MM.1S (cell line): ENCODE data around the gene ZNF428.

Source experiments
- DNase-seq: peaks from one replicate; pipeline ENCODE4 v3.0.0-alpha.2; 2015
- H2AFZ ChIP-seq: fragments of 300-600 bp; sonication (generic); 2 replicates; pipeline ENCODE4 v1.6.0; 2016; ENCODE audit warnings: antibody characterized with exemption, low read length
- H3F3A ChIP-seq: fragments of 300-600 bp; sonication (generic); 2 replicates; pipeline ENCODE4 v1.6.1; 2016; ENCODE audit warnings: mild to moderate bottlenecking, antibody characterized with exemption, low read length, moderate library complexity, mixed read lengths; ENCODE audit not compliant: insufficient read depth
- H3K27ac ChIP-seq: fragments of 300-600 bp; sonication (generic); 2 replicates; pipeline ENCODE4 v1.5.1; 2016; ENCODE audit warnings: mild to moderate bottlenecking, low read length
- H3K27me3 ChIP-seq: fragments of 300-600 bp; sonication (generic); replicated peaks from 2 replicates; pipeline ENCODE4 v1.6.0; 2016; ENCODE audit warnings: low read length; ENCODE audit not compliant: insufficient read depth
- H3K36me3 ChIP-seq: fragments of 300-600 bp; sonication (generic); replicated peaks from 2 replicates; pipeline ENCODE4 v1.6.1; 2016; ENCODE audit warnings: mild to moderate bottlenecking, low read length, mixed read lengths; ENCODE audit not compliant: insufficient read depth
- H3K4me1 ChIP-seq: fragments of 300-600 bp; sonication (generic); 2 replicates; pipeline ENCODE4 v1.6.1; 2016; ENCODE audit warnings: low read length, mixed read lengths
- H3K4me2 ChIP-seq: fragments of 300-600 bp; sonication (generic); 2 replicates; pipeline ENCODE4 v1.6.0; 2016; ENCODE audit warnings: low read depth, low read length
- H3K4me3 ChIP-seq: fragments of 300-600 bp; sonication (generic); 2 replicates; pipeline ENCODE4 v1.5.1; 2016; ENCODE audit warnings: low read length, mixed read lengths
- H3K79me2 ChIP-seq: fragments of 300-600 bp; sonication (generic); 2 replicates; pipeline ENCODE4 v1.6.1; 2016; ENCODE audit warnings: mixed run types, low read length, mixed read lengths
- H3K9ac ChIP-seq: fragments of 300-600 bp; sonication (generic); 2 replicates; pipeline ENCODE4 v1.6.1; 2016; ENCODE audit warnings: low read length, mixed read lengths
- H3K9me2 ChIP-seq: fragments of 300-600 bp; sonication (generic); replicated peaks from 2 replicates; pipeline ENCODE4 v1.6.1; 2016; ENCODE audit warnings: mild to moderate bottlenecking, low read length, mixed read lengths; ENCODE audit not compliant: insufficient read depth
- H3K9me3 ChIP-seq: fragments of 300-600 bp; sonication (generic); replicated peaks from 2 replicates; pipeline ENCODE4 v1.6.1; 2016; ENCODE audit warnings: mild to moderate bottlenecking, low read length, mixed read lengths; ENCODE audit not compliant: insufficient read depth
- H4K20me1 ChIP-seq: fragments of 300-600 bp; sonication (generic); 2 replicates; pipeline ENCODE4 v1.6.1; 2016; ENCODE audit warnings: mild to moderate bottlenecking, low read length, moderate library complexity, mixed read lengths; ENCODE audit not compliant: insufficient read depth
- CTCF ChIP-seq: fragments of 300-600 bp; sonication (generic); IDR thresholded peaks from 2 replicates; pipeline ENCODE4 v1.5.1; 2016; ENCODE audit warnings: antibody characterized with exemption, low read length, mixed read lengths
- EZH2 ChIP-seq: fragments of 300-600 bp; sonication (generic); optimal IDR thresholded peaks from 2 replicates; pipeline ENCODE3; 2017; ENCODE audit warnings: low read depth, mild to moderate bottlenecking, antibody characterized with exemption, low read length, mixed read lengths
- EZH2phosphoT487 ChIP-seq: fragments of 300-600 bp; sonication (generic); IDR thresholded peaks from 2 replicates; pipeline ENCODE4 v1.6.1; 2018; ENCODE audit warnings: antibody characterized with exemption, low read length

Gene ZNF428

GRCh38 chr19:43570174-43570791, 49.1 kb downstream of the ZNF428 start:
- H3K27ac ChIP-seq, result no peak overlapping the region

GRCh38 chr19:43569657-43570056, 49.8 kb downstream of the ZNF428 start:
- Histone ChIP-seq H3K4me3 (no peak overlapping the region), H3K9ac (no peak overlapping the region), H3K36me3 (no peaks in the 10 kb centered on the region), H3K79me2 (peaks cover 12% of the 10 kb centered on the region), H4K20me1 (no peaks in the 10 kb centered on the region), H3F3A (no peaks in the 10 kb centered on the region), H3K4me2 (no peak overlapping the region), H3K27me3 (no peaks in the 10 kb centered on the region), H3K4me1 (no peaks in the 10 kb centered on the region), H3K9me3 (no peaks in the 10 kb centered on the region), H3K9me2 (no peaks in the 10 kb centered on the region), H3K27ac (no peak overlapping the region), H2AFZ (no peak overlapping the region)
- no peak for DNase-seq
- TF ChIP-seq CTCF (no peak), EZH2 (no peak), EZH2phosphoT487 (no peak)

More at GRCh38 chr19:43570174-43570791, 49.1 kb downstream of the ZNF428 start:
- Histone ChIP-seq H2AFZ (no peak overlapping the region), H3K9me3 (no peaks in the 10 kb centered on the region), H3K9ac (no peak overlapping the region), H3K9me2 (no peaks in the 10 kb centered on the region), H3K4me1 (no peaks in the 10 kb centered on the region), H3K79me2 (peaks cover 18% of the 10 kb centered on the region), H3K4me3 (no peak overlapping the region), H3F3A (no peaks in the 10 kb centered on the region), H3K36me3 (no peaks in the 10 kb centered on the region), H4K20me1 (no peaks in the 10 kb centered on the region), H3K27me3 (no peaks in the 10 kb centered on the region), H3K4me2 (no peak overlapping the region)
- TF ChIP-seq EZH2phosphoT487, result no peak
- no peak for TF ChIP-seq EZH2
- no peak for TF ChIP-seq CTCF
- no peak for DNase-seq

- Histone ChIP-seq H3K79me2 (no peaks in the 10 kb centered on the region; the same call in 1 of the 2 replicates), H3K27ac (no peak overlapping the region), H3K9ac (no peak overlapping the region), H2AFZ (no peak overlapping the region), H3K4me2 (no peak overlapping the region), H4K20me1 (no peaks in the 10 kb centered on the region), H3K36me3 (no peaks in the 10 kb centered on the region), H3K9me3 (no peaks in the 10 kb centered on the region), H3K27me3 (no peaks in the 10 kb centered on the region), H3F3A (no peaks in the 10 kb centered on the region), H3K4me1 (no peaks in the 10 kb centered on the region), H3K9me2 (no peaks in the 10 kb centered on the region), H3K4me3 (no peak overlapping the region)
- no peak for TF ChIP-seq EZH2
- no peak for TF ChIP-seq EZH2phosphoT487
- TF ChIP-seq CTCF, result no peak
- no peak for DNase-seq
Measured at GRCh38 chr19:43564800-43565199, 54.6 kb downstream of the ZNF428 start.
